GM23338 (cell line): ENCODE measurements around the gene SERPINE2. TPM values are rescaled to one million over a fixed set of nuclear protein-coding genes. Genes with fewer than 3 reads are reported as not detected.

ENCODE experiments used
- ATAC-seq: fragments of 200-7000 bp; cut with Tn5 transposase; 3 replicates; pipeline ENCODE4 v1.9.1; 2020
- DNase-seq: peaks from one replicate; pipeline ENCODE4 v3.0.0-alpha.2; 2015; ENCODE audit warnings: low spot score
- H2AFZ ChIP-seq: fragments of 200-600 bp; sonication (generic); 2 replicates; pipeline ENCODE4 v1.8.0; 2016; ENCODE audit warnings: antibody characterized with exemption, mild to moderate bottlenecking, moderate library complexity
- H3F3A ChIP-seq: fragments of 200-600 bp; sonication (generic); replicated peaks from 2 replicates; pipeline ENCODE4 v1.8.0; 2017; ENCODE audit warnings: antibody characterized with exemption, mixed run types, low read depth
- H3K27ac ChIP-seq: fragments of 200-600 bp; sonication (generic); 2 replicates; pipeline ENCODE4 v1.6.1; 2016; ENCODE audit warnings: low read depth
- H3K27me3 ChIP-seq: fragments of 200-600 bp; sonication (generic); 2 replicates; pipeline ENCODE4 v1.8.0; 2016; ENCODE audit warnings: mild to moderate bottlenecking, mixed run types, moderate library complexity; ENCODE audit not compliant: insufficient read depth
- H3K36me3 ChIP-seq: fragments of 200-600 bp; sonication (generic); 2 replicates; pipeline ENCODE4 v1.8.0; 2016; ENCODE audit warnings: mild to moderate bottlenecking; ENCODE audit not compliant: insufficient read depth
- H3K4me1 ChIP-seq: fragments of 200-600 bp; sonication (generic); 2 replicates; pipeline ENCODE4 v1.8.0; 2016; ENCODE audit warnings: mild to moderate bottlenecking, moderate library complexity; ENCODE audit not compliant: insufficient read depth
- H3K4me2 ChIP-seq: fragments of 200-600 bp; sonication (generic); 2 replicates; pipeline ENCODE4 v1.7.1; 2017; ENCODE audit warnings: mixed run types
- H3K4me3 ChIP-seq: fragments of 200-600 bp; sonication (generic); 2 replicates; pipeline ENCODE4 v1.6.1; 2016; ENCODE audit warnings: mixed run types
- H3K79me2 ChIP-seq: fragments of 200-600 bp; sonication (generic); replicated peaks from 2 replicates; pipeline ENCODE4 v1.8.0; 2017; ENCODE audit warnings: mild to moderate bottlenecking; ENCODE audit not compliant: insufficient read depth
- H3K9me2 ChIP-seq: fragments of 200-600 bp; sonication (generic); 2 replicates; pipeline ENCODE4 v1.8.0; 2017; ENCODE audit not compliant: insufficient read depth
- H4K20me1 ChIP-seq: fragments of 200-600 bp; sonication (generic); replicated peaks from 2 replicates; pipeline ENCODE4 v1.8.0; 2017; ENCODE audit warnings: mild to moderate bottlenecking; ENCODE audit not compliant: insufficient read depth
- H3K27ac Mint-ChIP-seq: 2 replicates; pipeline ENCODE4 v1.8.0; 2020; ENCODE audit warnings: inconsistent platforms, mild to moderate bottlenecking, moderate library complexity, mixed read lengths
- H3K27me3 Mint-ChIP-seq: 3 replicates; pipeline ENCODE4 v1.8.0; 2022; ENCODE audit warnings: low read depth, mild to moderate bottlenecking, moderate library complexity, mixed read lengths, inconsistent platforms; ENCODE audit not compliant: insufficient read depth, poor library complexity
- H3K36me3 Mint-ChIP-seq: 3 replicates; pipeline ENCODE4 v1.8.0; 2021; ENCODE audit warnings: low read depth, mild to moderate bottlenecking, inconsistent platforms, moderate library complexity, mixed read lengths
- H3K4me1 Mint-ChIP-seq: 3 replicates; pipeline ENCODE4 v1.8.0; 2020; ENCODE audit warnings: mild to moderate bottlenecking, inconsistent platforms, mixed read lengths
- H3K4me3 Mint-ChIP-seq: 3 replicates; pipeline ENCODE4 v1.8.0; 2021; ENCODE audit warnings: moderate library complexity, mild to moderate bottlenecking, inconsistent platforms, mixed read lengths
- H3K9me3 Mint-ChIP-seq: 3 replicates; pipeline ENCODE4 v1.8.0; 2020; ENCODE audit warnings: moderate library complexity, mild to moderate bottlenecking, inconsistent platforms, mixed read lengths
- CREB1 ChIP-seq: fragments of 250-450 bp; sonication (Bioruptor Pico); IDR thresholded peaks from 2 replicates; pipeline ENCODE4 v1.5.0; 2020; ENCODE audit warnings: low read depth, mild to moderate bottlenecking, moderate library complexity
- ETS1 ChIP-seq: IDR thresholded peaks from 2 replicates; pipeline ENCODE4 v1.6.1; 2016; ENCODE audit warnings: antibody characterized with exemption
- EZH2 ChIP-seq: fragments of 200-600 bp; sonication (generic); IDR thresholded peaks from one replicate; pipeline ENCODE4 v1.8.0; 2017; ENCODE audit warnings: antibody characterized with exemption, mild to moderate bottlenecking, low read depth; ENCODE audit not compliant: unreplicated experiment
- EZH2phosphoT487 ChIP-seq: fragments of 200-600 bp; sonication (generic); IDR thresholded peaks from one replicate; pipeline ENCODE4 v1.8.1; 2018; ENCODE audit warnings: antibody characterized with exemption; ENCODE audit not compliant: unreplicated experiment
- JUNB ChIP-seq: IDR thresholded peaks from one replicate; pipeline ENCODE4 v1.6.1; 2016; ENCODE audit warnings: antibody characterized with exemption; ENCODE audit not compliant: unreplicated experiment
- NANOG ChIP-seq: IDR thresholded peaks from 2 replicates; pipeline ENCODE4 v1.6.1; 2016; ENCODE audit warnings: antibody characterized with exemption, borderline replicate concordance
- POLR2AphosphoS5 ChIP-seq: IDR thresholded peaks from 2 replicates; pipeline ENCODE4 v1.6.1; 2016; ENCODE audit warnings: antibody characterized with exemption, low read depth
- STAT1 ChIP-seq: IDR thresholded peaks from one replicate; pipeline ENCODE4 v1.6.1; 2016; ENCODE audit warnings: antibody characterized with exemption; ENCODE audit not compliant: unreplicated experiment
- ZNF114 ChIP-seq: fragments of 250-450 bp; sonication (Bioruptor Pico); IDR thresholded peaks from 2 replicates; pipeline ENCODE4 v1.5.0; 2020; ENCODE audit warnings: mild to moderate bottlenecking, moderate library complexity
- ZNF331 ChIP-seq: fragments of 250-450 bp; sonication (Bioruptor Pico); IDR thresholded peaks from 2 replicates; pipeline ENCODE4 v1.5.0; 2020; ENCODE audit warnings: low read depth, mild to moderate bottlenecking, moderate library complexity
- ZNF462 ChIP-seq: fragments of 250-450 bp; sonication (Bioruptor Pico); IDR thresholded peaks from 2 replicates; pipeline ENCODE4 v1.5.0; 2020; ENCODE audit warnings: mild to moderate bottlenecking, moderate library complexity
- polyA plus RNA-seq: library from polyadenylated mRNA; unstranded; fragments of >200 nt; fragmentation: Nextera tagmentation; extraction: Ambion mirVana; gene quantifications from 2 replicates; pipeline ENCODE4 v1.2.1, GENCODE V29; 2016
- total RNA-seq: library from RNA; depleted of rRNA; stranded (reverse); fragments of >200 nt; shearing (Covaris generic); gene quantifications from 2 replicates; pipeline ENCODE4 v1.2.3, GENCODE V29; 2014
- TF ChIP-seq, protein P1 (sequence below), 2 experiments: fragments of 200-600 bp in 1 of 2; sonication (generic) in 1 of 2; conservative IDR thresholded peaks; 2 replicates each; pipeline versions ENCODE4 v1.5.1 to v1.6.1; 2016 to 2017; ENCODE audit warnings: antibody characterized with exemption in 2 of 2, low read depth in 2 of 2, mild to moderate bottlenecking in 2 of 2, moderate library complexity in 1 of 2
- TF ChIP-seq, protein P2 (sequence below): IDR thresholded peaks from one replicate; pipeline ENCODE4 v1.6.1; 2018; ENCODE audit warnings: antibody characterized with exemption; ENCODE audit not compliant: unreplicated experiment

SERPINE2 gene
- total and polyA plus RNA-seq, 2 experiments from 2014 or later: 38.6 to 44.2 TPM

GRCh38 chr2:224060783-224061482 is 21.8 kb upstream of the SERPINE2 start:
- Histone ChIP-seq H3K27ac (no peak overlapping the region), H3K36me3 (no peaks in the 10 kb centered on the region; the same call in 1 of the 2 replicates), H3K27me3 (no peaks in the 10 kb centered on the region), H4K20me1 (no peaks in the 10 kb centered on the region), H3K4me3 (no peak overlapping the region), H3K9me2 (peaks cover 4% of the 10 kb centered on the region; the same call in 1 of the 2 replicates), H3K4me1 (no peaks in the 10 kb centered on the region), H2AFZ (no peak overlapping the region), H3K79me2 (no peaks in the 10 kb centered on the region), H3K4me2 (no peak overlapping the region), H3F3A (no peaks in the 10 kb centered on the region)
- H3K4me1 Mint-ChIP-seq: 0 out of 3 replicates have a peak, but pooled peaks cover 2% of the 10 kb centered on the region
- H3K36me3 Mint-ChIP-seq: no peaks in the 10 kb centered on the region
- no peak for ATAC-seq
- peaks cover 3% of the 10 kb centered on the region for H3K27me3 Mint-ChIP-seq
- H3K4me3 Mint-ChIP-seq: no peak overlapping the region
- H3K27ac Mint-ChIP-seq: no peak overlapping the region
- DNase-seq: no peak
- no peaks in the 10 kb centered on the region for H3K9me3 Mint-ChIP-seq
- TF ChIP-seq ZNF331 (CRISPR knock-in tag) (no peak), ZNF114 (CRISPR knock-in tag) (no peak), ZNF462 (CRISPR knock-in tag) (no peak), JUNB (no peak), ETS1 (no peak), POLR2AphosphoS5 (no peak), CREB1 (CRISPR knock-in tag) (no peak), STAT1 (no peak), NANOG (no peak), EZH2 (no peak), EZH2phosphoT487 (no peak)
- TF ChIP-seq, protein P1, sequence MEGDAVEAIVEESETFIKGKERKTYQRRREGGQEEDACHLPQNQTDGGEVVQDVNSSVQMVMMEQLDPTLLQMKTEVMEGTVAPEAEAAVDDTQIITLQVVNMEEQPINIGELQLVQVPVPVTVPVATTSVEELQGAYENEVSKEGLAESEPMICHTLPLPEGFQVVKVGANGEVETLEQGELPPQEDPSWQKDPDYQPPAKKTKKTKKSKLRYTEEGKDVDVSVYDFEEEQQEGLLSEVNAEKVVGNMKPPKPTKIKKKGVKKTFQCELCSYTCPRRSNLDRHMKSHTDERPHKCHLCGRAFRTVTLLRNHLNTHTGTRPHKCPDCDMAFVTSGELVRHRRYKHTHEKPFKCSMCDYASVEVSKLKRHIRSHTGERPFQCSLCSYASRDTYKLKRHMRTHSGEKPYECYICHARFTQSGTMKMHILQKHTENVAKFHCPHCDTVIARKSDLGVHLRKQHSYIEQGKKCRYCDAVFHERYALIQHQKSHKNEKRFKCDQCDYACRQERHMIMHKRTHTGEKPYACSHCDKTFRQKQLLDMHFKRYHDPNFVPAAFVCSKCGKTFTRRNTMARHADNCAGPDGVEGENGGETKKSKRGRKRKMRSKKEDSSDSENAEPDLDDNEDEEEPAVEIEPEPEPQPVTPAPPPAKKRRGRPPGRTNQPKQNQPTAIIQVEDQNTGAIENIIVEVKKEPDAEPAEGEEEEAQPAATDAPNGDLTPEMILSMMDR (conservative IDR thresholded peaks at IDR 0.05; ENCODE audit: low read depth in 2 of 2): no peak
- TF ChIP-seq, protein P2, sequence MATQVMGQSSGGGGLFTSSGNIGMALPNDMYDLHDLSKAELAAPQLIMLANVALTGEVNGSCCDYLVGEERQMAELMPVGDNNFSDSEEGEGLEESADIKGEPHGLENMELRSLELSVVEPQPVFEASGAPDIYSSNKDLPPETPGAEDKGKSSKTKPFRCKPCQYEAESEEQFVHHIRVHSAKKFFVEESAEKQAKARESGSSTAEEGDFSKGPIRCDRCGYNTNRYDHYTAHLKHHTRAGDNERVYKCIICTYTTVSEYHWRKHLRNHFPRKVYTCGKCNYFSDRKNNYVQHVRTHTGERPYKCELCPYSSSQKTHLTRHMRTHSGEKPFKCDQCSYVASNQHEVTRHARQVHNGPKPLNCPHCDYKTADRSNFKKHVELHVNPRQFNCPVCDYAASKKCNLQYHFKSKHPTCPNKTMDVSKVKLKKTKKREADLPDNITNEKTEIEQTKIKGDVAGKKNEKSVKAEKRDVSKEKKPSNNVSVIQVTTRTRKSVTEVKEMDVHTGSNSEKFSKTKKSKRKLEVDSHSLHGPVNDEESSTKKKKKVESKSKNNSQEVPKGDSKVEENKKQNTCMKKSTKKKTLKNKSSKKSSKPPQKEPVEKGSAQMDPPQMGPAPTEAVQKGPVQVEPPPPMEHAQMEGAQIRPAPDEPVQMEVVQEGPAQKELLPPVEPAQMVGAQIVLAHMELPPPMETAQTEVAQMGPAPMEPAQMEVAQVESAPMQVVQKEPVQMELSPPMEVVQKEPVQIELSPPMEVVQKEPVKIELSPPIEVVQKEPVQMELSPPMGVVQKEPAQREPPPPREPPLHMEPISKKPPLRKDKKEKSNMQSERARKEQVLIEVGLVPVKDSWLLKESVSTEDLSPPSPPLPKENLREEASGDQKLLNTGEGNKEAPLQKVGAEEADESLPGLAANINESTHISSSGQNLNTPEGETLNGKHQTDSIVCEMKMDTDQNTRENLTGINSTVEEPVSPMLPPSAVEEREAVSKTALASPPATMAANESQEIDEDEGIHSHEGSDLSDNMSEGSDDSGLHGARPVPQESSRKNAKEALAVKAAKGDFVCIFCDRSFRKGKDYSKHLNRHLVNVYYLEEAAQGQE: no peak
